CD4-positive, alpha-beta T cell (primary cell): ENCODE measurements around the gene ARMH3. TPM values are rescaled to one million over a fixed set of nuclear protein-coding genes. Genes with fewer than 3 reads are reported as not detected.
A peak's percentile ranks its signal among the peaks of the same experiment; 100 is the strongest.

Experiments
- ATAC-seq: fragments of 200-7000 bp; cut with Tn5 transposase; one replicate; pipeline ENCODE4 v1.10.0; 2022; ENCODE audit warnings: mild to moderate bottlenecking; ENCODE audit not compliant: poor library complexity
- CTCF ChIA-PET: fragments of 350-600 bp; sonication (Branson Sonifier 250); formaldehyde crosslinking; loops from one replicate; lab custom pipeline; 2021; ENCODE audit warnings: antibody characterized with exemption, inconsistent platforms; lab: Charles Lee
- POLR2A ChIA-PET: fragments of 350-600 bp; sonication (Branson Sonifier 250); formaldehyde crosslinking; loops from one replicate; lab custom pipeline; 2021; ENCODE audit warnings: antibody characterized with exemption, inconsistent platforms; lab: Charles Lee
- DNase-seq, 14 experiments: peaks; one replicate each; pipeline ENCODE4 v3.0.0-alpha.2; 2013 to 2020; ENCODE audit warnings: mixed read lengths in 2 of 14
- H3K27ac ChIP-seq, 2 donors: one replicate each; pipeline versions ENCODE4 v1.5.1 to v1.7.0; 2013; ENCODE audit warnings: low read length in 2 of 2, low read depth in 1 of 2, mild to moderate bottlenecking in 1 of 2
- H3K27me3 ChIP-seq, 2 experiments: 1 replicate in 1 of 2; 2 replicates in 1 of 2; pipeline versions ENCODE4 v1.6.1 to v1.7.0; 2013; ENCODE audit warnings: low read length in 2 of 2, control low read depth in 1 of 2, mild to moderate bottlenecking in 1 of 2, moderate library complexity in 1 of 2; ENCODE audit not compliant: insufficient read depth in 2 of 2, control insufficient read depth in 1 of 2
- H3K36me3 ChIP-seq: one replicate; pipeline ENCODE4 v1.6.1; 2013; ENCODE audit warnings: low read length, control low read depth; ENCODE audit not compliant: insufficient read depth
- H3K4me1 ChIP-seq: one replicate; pipeline ENCODE4 v1.6.1; 2013; ENCODE audit warnings: low read length, control low read depth; ENCODE audit not compliant: insufficient read depth
- H3K4me3 ChIP-seq: one replicate; pipeline ENCODE4 v1.5.1; 2013; ENCODE audit warnings: mild to moderate bottlenecking, low read length, moderate library complexity
- H3K9me3 ChIP-seq, 2 experiments: 1 replicate in 1 of 2; 2 replicates in 1 of 2; pipeline versions ENCODE4 v1.6.1 to v1.7.0; 2013; ENCODE audit warnings: low read length in 2 of 2, mild to moderate bottlenecking in 2 of 2, control low read depth in 1 of 2, moderate library complexity in 1 of 2; ENCODE audit not compliant: control insufficient read depth in 1 of 2, insufficient read depth in 1 of 2
- H3K27ac Mint-ChIP-seq: one replicate; pipeline ENCODE4 v1.8.0; 2020; ENCODE audit warnings: mixed read lengths
- H3K27me3 Mint-ChIP-seq: one replicate; pipeline ENCODE4 v1.8.0; 2021; ENCODE audit warnings: mixed read lengths
- H3K36me3 Mint-ChIP-seq: one replicate; pipeline ENCODE4 v1.8.0; 2021; ENCODE audit warnings: low read depth, mixed read lengths
- H3K4me1 Mint-ChIP-seq: one replicate; pipeline ENCODE4 v1.8.0; 2021; ENCODE audit warnings: low read depth, mixed read lengths
- H3K4me3 Mint-ChIP-seq: one replicate; pipeline ENCODE4 v1.8.0; 2020; ENCODE audit warnings: mild to moderate bottlenecking, mixed read lengths
- H3K9me3 Mint-ChIP-seq: one replicate; pipeline ENCODE4 v1.8.0; 2020; ENCODE audit warnings: mixed read lengths
- intact Hi-C, 2 experiments: fragments of 100-400 bp; cut with DNase I in 1 of 2; cut with micrococcal nuclease in 1 of 2; formaldehyde crosslinking; loops; one replicate each; pipeline versions ENCODE4 v1.15.1 to v1.9.0; 2023 to 2025; cut with DNase I, micrococcal nuclease
- total RNA-seq, 174 experiments: library from RNA in 2 of 174; stranded (reverse) in 2 of 174; gene quantifications; one replicate each; pipeline ENCODE4 v1.2.3 and lab custom pipeline; 2021 to 2026
- TF ChIP-seq, protein P1 (sequence below): fragments of 200-600 bp; IDR thresholded peaks from one replicate; pipeline ENCODE4 v1.8.0; 2022; ENCODE audit warnings: antibody characterized with exemption, mild to moderate bottlenecking

The ARMH3 gene
- total RNA-seq, 2 experiments from 2014 or later: 17.7 to 18.9 TPM

DNA sequence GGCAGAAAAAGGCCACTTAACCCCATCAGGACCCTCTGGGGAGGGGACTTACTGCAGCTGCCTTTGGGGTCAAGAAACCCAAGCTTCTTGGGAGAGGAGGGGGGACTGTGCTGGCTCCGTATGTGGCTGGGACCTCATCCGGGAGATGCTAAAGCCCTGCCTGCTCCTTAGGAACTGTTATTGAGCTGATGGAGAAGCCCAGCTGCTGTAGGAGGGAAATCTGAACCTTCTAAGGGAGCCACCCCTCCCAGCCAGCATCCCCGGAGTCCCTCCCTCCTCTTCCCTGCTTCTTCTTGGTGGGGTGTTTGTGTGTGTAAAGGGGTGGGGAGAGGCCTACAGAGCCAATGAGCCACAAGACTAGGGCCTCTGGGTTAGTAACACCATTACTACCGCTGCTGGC is 220.6 kb downstream of the ARMH3 start:
- POLR2A ChIA-PET: interaction anchor here (0.9 to 16.7 kb wide), 3 partner anchors 18 to 316 kb away, joined by 3 to 223 read pairs (median 3); partner anchors contain the start of genes NOLC1 and OGA
- intact Hi-C loops: loop anchor here in 1 of 2 experiments (5.0 kb wide), 1 partner anchor 412 kb away; the partner anchor contains the start of gene GBF1
- H3K9me3 Mint-ChIP-seq: no peaks in the 10 kb centered on the region

DNA sequence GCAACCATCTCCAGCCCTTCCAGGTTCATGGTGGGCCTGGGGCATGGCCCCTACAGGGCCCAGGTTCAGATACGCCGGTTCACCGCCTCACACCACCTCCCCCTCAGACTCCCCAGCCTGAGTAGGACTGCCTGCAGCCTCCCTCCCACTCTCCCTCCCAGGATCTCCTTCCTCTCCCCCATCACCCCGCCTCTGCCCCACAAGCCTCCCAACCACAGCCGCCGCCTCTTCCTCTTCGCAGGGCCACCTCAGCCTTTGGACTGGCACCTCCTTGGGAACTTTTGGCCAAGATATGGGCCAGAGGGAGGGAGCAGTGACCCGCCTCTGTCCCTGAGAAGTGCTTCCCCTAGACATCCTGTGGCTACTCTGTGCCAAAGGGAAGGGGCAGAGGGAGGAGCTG is 221.6 kb downstream of the ARMH3 start:
- H3K36me3 Mint-ChIP-seq: peaks cover 9% of the 10 kb centered on the region
- H3K4me1 ChIP-seq: peaks cover 72% of the 10 kb centered on the region
- H3K27me3 Mint-ChIP-seq: peaks cover 5% of the 10 kb centered on the region
- TF ChIP-seq, protein P1, sequence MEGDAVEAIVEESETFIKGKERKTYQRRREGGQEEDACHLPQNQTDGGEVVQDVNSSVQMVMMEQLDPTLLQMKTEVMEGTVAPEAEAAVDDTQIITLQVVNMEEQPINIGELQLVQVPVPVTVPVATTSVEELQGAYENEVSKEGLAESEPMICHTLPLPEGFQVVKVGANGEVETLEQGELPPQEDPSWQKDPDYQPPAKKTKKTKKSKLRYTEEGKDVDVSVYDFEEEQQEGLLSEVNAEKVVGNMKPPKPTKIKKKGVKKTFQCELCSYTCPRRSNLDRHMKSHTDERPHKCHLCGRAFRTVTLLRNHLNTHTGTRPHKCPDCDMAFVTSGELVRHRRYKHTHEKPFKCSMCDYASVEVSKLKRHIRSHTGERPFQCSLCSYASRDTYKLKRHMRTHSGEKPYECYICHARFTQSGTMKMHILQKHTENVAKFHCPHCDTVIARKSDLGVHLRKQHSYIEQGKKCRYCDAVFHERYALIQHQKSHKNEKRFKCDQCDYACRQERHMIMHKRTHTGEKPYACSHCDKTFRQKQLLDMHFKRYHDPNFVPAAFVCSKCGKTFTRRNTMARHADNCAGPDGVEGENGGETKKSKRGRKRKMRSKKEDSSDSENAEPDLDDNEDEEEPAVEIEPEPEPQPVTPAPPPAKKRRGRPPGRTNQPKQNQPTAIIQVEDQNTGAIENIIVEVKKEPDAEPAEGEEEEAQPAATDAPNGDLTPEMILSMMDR: no peak
- H3K27ac ChIP-seq: no peak overlapping the region
- H3K27ac Mint-ChIP-seq: peak overlapping the region; percentile 4
- peak overlapping the region; percentile 65 for H3K4me3 Mint-ChIP-seq
- H3K9me3 Mint-ChIP-seq: no peaks in the 10 kb centered on the region
- no peaks in the 10 kb centered on the region for H3K9me3 ChIP-seq
- POLR2A ChIA-PET: interaction anchor here (16.7 kb wide), 1 partner anchor 17 kb away, joined by 223 read pairs; the partner anchor contains the start of gene OGA
- intact Hi-C loops: loop anchor here (5.0 kb wide), 3 partner anchors 52 to 283 kb away; partner anchors contain the start of genes NPM3 (in 2 of the 2) and ARMH3 (in 1 of the 2)
- CTCF ChIA-PET: no interaction called here
- DNase-seq (peak in 4 of 14 experiments; percentile 47 to 64 (median 58)), ATAC-seq (no peak)
- H3K4me3 ChIP-seq: no peak overlapping the region
- H3K4me1 Mint-ChIP-seq: peaks cover 69% of the 10 kb centered on the region
- H3K36me3 ChIP-seq: no peaks in the 10 kb centered on the region
- no peaks in the 10 kb centered on the region for H3K27me3 ChIP-seq

More for the DNA sequence above, 220.6 kb downstream of the ARMH3 start:
- Histone ChIP-seq H3K4me3 (no peak overlapping the region), H3K4me1 (peaks cover 73% of the 10 kb centered on the region), H3K9me3 (no peaks in the 10 kb centered on the region), H3K27me3 (no peaks in the 10 kb centered on the region), H3K36me3 (no peaks in the 10 kb centered on the region), H3K27ac (no peak overlapping the region)
- TF ChIP-seq, protein P1: no peak
- peak overlapping the region; percentile 57 for H3K4me3 Mint-ChIP-seq
- H3K36me3 Mint-ChIP-seq: peaks cover 7% of the 10 kb centered on the region
- peaks cover 5% of the 10 kb centered on the region for H3K27me3 Mint-ChIP-seq
- H3K4me1 Mint-ChIP-seq: peaks cover 70% of the 10 kb centered on the region
- CTCF ChIA-PET: interaction anchor here (0.7 to 2.0 kb wide), 7 partner anchors 17 to 56 kb away, joined by 3 to 21 read pairs (median 5); partner anchors contain the start of genes NPM3 and OGA
- ATAC-seq: no peak
- no peak for DNase-seq
- H3K27ac Mint-ChIP-seq: peak overlapping the region; percentile 69

DNA sequence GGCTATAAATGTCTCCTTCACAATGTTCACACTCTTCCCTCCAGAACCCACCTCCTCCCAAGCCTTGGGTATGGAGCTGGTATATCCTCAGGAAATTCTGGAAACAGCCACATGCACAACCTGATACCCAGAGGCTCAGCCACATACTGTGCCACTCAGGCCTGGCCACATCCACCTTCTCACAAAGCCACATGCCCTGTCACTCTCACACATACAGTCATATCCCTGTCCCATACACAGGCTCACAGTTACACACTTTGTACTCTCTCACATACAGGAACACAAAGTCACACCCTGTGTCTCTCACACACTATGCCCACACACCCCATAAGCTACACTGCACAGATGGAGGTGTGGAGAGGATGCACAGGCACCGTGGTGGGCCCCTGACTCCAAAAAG is 222.5 kb downstream of the ARMH3 start:
- intact Hi-C loops: loop anchor here (5.0 kb wide), 3 partner anchors 51 to 284 kb away; partner anchors contain the start of genes NPM3 (in 2 of the 2) and ARMH3 (in 1 of the 2)
- Mint-ChIP-seq H3K4me1 (peaks cover 62% of the 10 kb centered on the region), H3K9me3 (no peaks in the 10 kb centered on the region), H3K36me3 (peaks cover 9% of the 10 kb centered on the region), H3K27ac (peak overlapping the region; percentile 4), H3K27me3 (peaks cover 5% of the 10 kb centered on the region), H3K4me3 (peak overlapping the region; percentile 67)
- ChIA-PET POLR2A (interaction anchor here (16.7 kb wide), 1 partner anchor 16 kb away, joined by 223 read pairs; the partner anchor contains the start of gene OGA), CTCF (no interaction called here)
- Histone ChIP-seq H3K4me1 (peaks cover 78% of the 10 kb centered on the region), H3K36me3 (no peaks in the 10 kb centered on the region), H3K27ac (peak overlapping the region in 1 of 2 donors; percentile 11), H3K9me3 (no peaks in the 10 kb centered on the region), H3K27me3 (no peaks in the 10 kb centered on the region), H3K4me3 (no peak overlapping the region)
- ATAC-seq (no peak), DNase-seq (no peak)
- TF ChIP-seq, protein P1: no peak
